B cell (primary cell): ENCODE data around the gene HYOU1. TPM values are rescaled to one million over a fixed set of nuclear protein-coding genes. Genes with fewer than 3 reads are reported as not detected.

Experiments
- ATAC-seq: fragments of 200-7000 bp; cut with Tn5 transposase; one replicate; pipeline ENCODE4 v1.10.0; 2021; ENCODE audit warnings: low read depth, mild to moderate bottlenecking, moderate number of reproducible peaks, moderate library complexity
- CTCF ChIA-PET: fragments of 350-600 bp; sonication (Branson Sonifier 250); formaldehyde crosslinking; loops from one replicate; lab custom pipeline; 2021; ENCODE audit warnings: antibody characterized with exemption, inconsistent platforms; lab: Charles Lee
- POLR2A ChIA-PET: fragments of 350-600 bp; sonication (Branson Sonifier 250); formaldehyde crosslinking; loops from one replicate; lab custom pipeline; 2021; ENCODE audit warnings: antibody characterized with exemption; lab: Charles Lee
- DNase-seq: peaks from one replicate; pipeline ENCODE4 v3.0.0; 2013
- H2AFZ ChIP-seq: 2 replicates; pipeline ENCODE4 v1.6.1; 2012; ENCODE audit warnings: mild to moderate bottlenecking, low read depth, low read length; ENCODE audit not compliant: insufficient read depth, poor library complexity, severe bottlenecking
- H3K27ac ChIP-seq, 2 donors: 1 replicate in 1 of 2; 2 replicates in 1 of 2; pipeline ENCODE4 v1.5.1; 2012 to 2013; ENCODE audit warnings: low read length in 2 of 2, mild to moderate bottlenecking in 2 of 2, moderate library complexity in 1 of 2
- H3K27me3 ChIP-seq, 4 experiments: fragments of 200-600 bp in 1 of 4; sonication (generic) in 1 of 4; replicated peaks in 1 of 4; 1 replicate in 2 of 4; 2 replicates in 2 of 4; pipeline versions ENCODE4 v1.6.1 to v1.7.0; 2013 to 2016; ENCODE audit warnings: low read length in 3 of 4, mild to moderate bottlenecking in 2 of 4, mixed read lengths in 1 of 4, moderate library complexity in 1 of 4; ENCODE audit not compliant: insufficient read depth in 4 of 4, control insufficient read depth in 3 of 4; ENCODE audit errors: control extremely low read depth in 1 of 4
- H3K36me3 ChIP-seq, 2 experiments: replicated peaks in 1 of 2; 1 replicate in 1 of 2; 2 replicates in 1 of 2; pipeline versions ENCODE4 v1.6.1 to v1.7.1; 2013; ENCODE audit warnings: low read length in 1 of 2; ENCODE audit not compliant: insufficient read depth in 2 of 2, control insufficient read depth in 1 of 2; ENCODE audit errors: control extremely low read depth in 1 of 2, extremely low read depth in 1 of 2
- H3K4me1 ChIP-seq, 2 donors: fragments of 200-600 bp in 1 of 2; sonication (generic) in 1 of 2; 1 replicate in 1 of 2; 2 replicates in 1 of 2; pipeline versions ENCODE4 v1.5.1 to v1.6.1; 2013 to 2017; ENCODE audit warnings: low read length in 2 of 2; ENCODE audit not compliant: control insufficient read depth in 2 of 2, insufficient read depth in 2 of 2
- H3K4me2 ChIP-seq: replicated peaks from 2 replicates; pipeline ENCODE3; 2012; ENCODE audit warnings: mild to moderate bottlenecking, low read depth, low read length; ENCODE audit not compliant: poor library complexity, severe bottlenecking
- H3K4me3 ChIP-seq, 5 experiments: fragments of 200-600 bp in 1 of 5; sonication (generic) in 1 of 5; 1 replicate in 3 of 5; 2 replicates in 2 of 5; pipeline versions ENCODE4 v1.5.1 to v1.7.0; 2011 to 2016; ENCODE audit warnings: low read length in 4 of 5, mild to moderate bottlenecking in 4 of 5, low read depth in 2 of 5, control low read depth in 1 of 5, moderate library complexity in 1 of 5; ENCODE audit not compliant: insufficient read depth in 1 of 5; ENCODE audit errors: control extremely low read depth in 1 of 5, extremely low read depth in 1 of 5
- H3K79me2 ChIP-seq: fragments of 200-600 bp; sonication (generic); one replicate; pipeline ENCODE4 v1.6.0; 2016; ENCODE audit warnings: low read length; ENCODE audit not compliant: control insufficient read depth, insufficient read depth
- H3K9ac ChIP-seq: fragments of 200-600 bp; sonication (generic); 2 replicates; pipeline ENCODE4 v1.6.1; 2017; ENCODE audit warnings: mild to moderate bottlenecking, low read length, moderate library complexity
- H3K9me3 ChIP-seq, 3 donors: one replicate each; pipeline versions ENCODE4 v1.6.1 to v1.7.1; 2013; ENCODE audit warnings: low read length in 2 of 3; ENCODE audit not compliant: control insufficient read depth in 2 of 3, insufficient read depth in 1 of 3; ENCODE audit errors: control extremely low read depth in 1 of 3
- H4K20me1 ChIP-seq: 2 replicates; pipeline ENCODE4 v1.6.0; 2012; ENCODE audit warnings: mild to moderate bottlenecking, low read length; ENCODE audit not compliant: insufficient read depth, control insufficient read depth, poor library complexity, severe bottlenecking
- H3K27ac Mint-ChIP-seq: one replicate; pipeline ENCODE4 v1.8.0; 2021; ENCODE audit warnings: mixed read lengths
- H3K27me3 Mint-ChIP-seq: one replicate; pipeline ENCODE4 v1.8.0; 2021; ENCODE audit warnings: mixed read lengths
- H3K4me1 Mint-ChIP-seq: one replicate; pipeline ENCODE4 v1.8.0; 2021; ENCODE audit warnings: mixed read lengths
- H3K4me3 Mint-ChIP-seq: one replicate; pipeline ENCODE4 v1.8.0; 2021; ENCODE audit warnings: mixed read lengths
- H3K9me3 Mint-ChIP-seq: one replicate; pipeline ENCODE4 v1.8.0; 2022; ENCODE audit warnings: mixed read lengths; ENCODE audit not compliant: insufficient read depth
- CTCF ChIP-seq: fragments of 200-600 bp; IDR thresholded peaks from one replicate; pipeline ENCODE4 v1.8.0; 2022; ENCODE audit warnings: antibody characterized with exemption, mild to moderate bottlenecking
- EZH2 ChIP-seq: IDR thresholded peaks from 2 replicates; pipeline ENCODE4 v1.6.1; 2012; ENCODE audit warnings: borderline replicate concordance, low read depth, mild to moderate bottlenecking, moderate library complexity, low read length; ENCODE audit not compliant: insufficient read depth, poor library complexity, severe bottlenecking
- WGBS: methylation state at CpG from one replicate; pipeline ENCODE4 v1.1.5; 2013; ENCODE audit warnings: missing lambda C conversion rate; ENCODE audit not compliant: insufficient coverage; 5-methylcytosine and 5-hydroxymethylcytosine counted together
- intact Hi-C: fragments of 100-400 bp; cut with micrococcal nuclease; formaldehyde crosslinking; loops from one replicate; pipeline ENCODE4 v1.10.0; 2022
- polyA plus RNA-seq: library from polyadenylated mRNA; depleted of rRNA; stranded (reverse); fragments of >200 nt; gene quantifications from 2 replicates; pipeline ENCODE4 v1.2.3, GENCODE V29; 2012
- total RNA-seq, 2 donors: library from RNA; stranded (reverse); fragments of 120-200 nt in 1 of 2; gene quantifications; 1 replicate in 1 of 2; 2 replicates in 1 of 2; pipeline versions ENCODE4 v1.2.3 to v1.2.4, GENCODE V29; 2013 to 2022

HYOU1 gene
- total and polyA plus RNA-seq, 2 donors (not counting 1 experiment from before 2014, with no cell fraction given): 38.5 to 48.7 TPM

GRCh38 chr11:119077839-119078238, 20.8 kb upstream of the HYOU1 start:
- POLR2A ChIA-PET: interaction anchor here (0.7 to 1.2 kb wide), 2 partner anchors 10 to 18 kb away, joined by 3 to 6 read pairs; partner anchors contain the start of gene VPS11

More at GRCh38 chr11:119077839-119078238, 20.8 kb upstream of the HYOU1 start:
- H3K27ac Mint-ChIP-seq: no peak overlapping the region
- no peak for ATAC-seq
- no peaks in the 10 kb centered on the region for H3K9me3 Mint-ChIP-seq
- no peak for TF ChIP-seq CTCF
- TF ChIP-seq EZH2: no peak
- Histone ChIP-seq H3K79me2 (peaks cover 6% of the 10 kb centered on the region), H3K27ac (no peak overlapping the region), H3K36me3 (peaks cover 4 to 75% of the 10 kb centered on the region in 2 experiments), H3K9ac (no peak overlapping the region), H4K20me1 (no peaks in the 10 kb centered on the region), H3K4me2 (no peak overlapping the region), H3K27me3 (no peaks in the 10 kb centered on the region), H2AFZ (no peak overlapping the region), H3K4me1 (no peaks in the 10 kb centered on the region), H3K4me3 (no peak overlapping the region), H3K9me3 (no peaks in the 10 kb centered on the region)
- 94% methylated on average over 11 of the region's 11 CpGs for WGBS
- no peaks in the 10 kb centered on the region for H3K4me1 Mint-ChIP-seq
- CTCF ChIA-PET: no interaction called here
- no peaks in the 10 kb centered on the region for H3K27me3 Mint-ChIP-seq
- no peak overlapping the region for H3K4me3 Mint-ChIP-seq
- intact Hi-C loops: no loop called here
- no peak for DNase-seq
